SK-N-SH treated with all-trans-retinoic acid at 6 μM for 48 hours (cell line): ENCODE measurements around the gene PEDS1.

ENCODE experiments used
- ARNTL ChIP-seq: fragments of 450-650 bp; formaldehyde crosslinking; IDR thresholded peaks from 2 replicates; pipeline ENCODE4 v1.5.0; 2020; ENCODE audit warnings: low read depth, mild to moderate bottlenecking, moderate library complexity, borderline replicate concordance
- GLIS3 ChIP-seq: fragments of 250-450 bp; sonication (Bioruptor Pico); IDR thresholded peaks from 2 replicates; pipeline ENCODE4 v1.5.0; 2020; ENCODE audit warnings: mild to moderate bottlenecking, moderate library complexity
- OSR1 ChIP-seq: fragments of 250-450 bp; sonication (Bioruptor Pico); IDR thresholded peaks from 2 replicates; pipeline ENCODE4 v1.8.0; 2022; ENCODE audit warnings: moderate library complexity, mild to moderate bottlenecking, inconsistent platforms
- ZC3H10 ChIP-seq: fragments of 250-450 bp; sonication (Bioruptor Pico); IDR thresholded peaks from 2 replicates; pipeline ENCODE4 v1.5.1; 2021; ENCODE audit warnings: mild to moderate bottlenecking, moderate library complexity
- ZFP30 ChIP-seq: fragments of 450-650 bp; formaldehyde crosslinking; IDR thresholded peaks from 2 replicates; pipeline ENCODE4 v1.5.0; 2022; ENCODE audit warnings: mild to moderate bottlenecking, moderate library complexity
- TF ChIP-seq, protein P1 (sequence below): fragments of 250-450 bp; sonication (Bioruptor Pico); IDR thresholded peaks from 2 replicates; pipeline ENCODE4 v1.5.1; 2020; ENCODE audit warnings: low read depth, mild to moderate bottlenecking, moderate library complexity

DNA sequence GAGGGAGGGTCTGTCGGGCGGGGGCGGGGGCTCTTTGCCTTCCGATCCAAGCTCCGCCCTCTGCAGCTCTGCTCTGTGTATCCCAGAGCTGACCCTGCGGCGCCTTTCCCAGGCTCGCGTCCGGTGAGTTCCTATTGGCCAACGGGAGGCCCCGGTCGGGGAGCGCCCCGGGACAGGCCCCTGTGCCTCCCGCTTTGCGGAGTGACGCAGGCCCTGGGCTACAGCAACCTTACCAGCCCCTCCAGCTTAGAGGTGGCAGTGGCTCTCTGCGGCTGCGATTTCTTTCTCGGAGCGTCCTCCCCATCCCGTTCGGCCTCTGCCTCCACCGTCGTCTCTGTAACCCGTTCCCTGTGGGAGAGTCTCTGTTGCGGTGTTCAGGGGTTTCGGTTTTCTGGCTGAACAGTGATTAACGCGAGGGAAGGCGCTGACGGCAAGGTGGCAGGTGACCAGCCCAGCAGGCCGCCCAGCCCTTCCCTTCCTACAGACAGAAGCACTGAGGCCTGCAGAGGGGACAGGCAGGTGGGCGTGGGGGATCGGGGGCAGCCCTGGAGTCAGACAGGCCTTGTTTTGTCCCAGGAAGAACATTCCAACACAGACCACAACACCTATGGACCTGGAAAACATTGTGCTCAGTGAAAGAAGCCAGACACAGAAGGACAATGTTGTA is 19.0 kb upstream of the PEDS1 start:
- no peak for TF ChIP-seq GLIS3 (CRISPR knock-in tag)
- TF ChIP-seq, protein P1, sequence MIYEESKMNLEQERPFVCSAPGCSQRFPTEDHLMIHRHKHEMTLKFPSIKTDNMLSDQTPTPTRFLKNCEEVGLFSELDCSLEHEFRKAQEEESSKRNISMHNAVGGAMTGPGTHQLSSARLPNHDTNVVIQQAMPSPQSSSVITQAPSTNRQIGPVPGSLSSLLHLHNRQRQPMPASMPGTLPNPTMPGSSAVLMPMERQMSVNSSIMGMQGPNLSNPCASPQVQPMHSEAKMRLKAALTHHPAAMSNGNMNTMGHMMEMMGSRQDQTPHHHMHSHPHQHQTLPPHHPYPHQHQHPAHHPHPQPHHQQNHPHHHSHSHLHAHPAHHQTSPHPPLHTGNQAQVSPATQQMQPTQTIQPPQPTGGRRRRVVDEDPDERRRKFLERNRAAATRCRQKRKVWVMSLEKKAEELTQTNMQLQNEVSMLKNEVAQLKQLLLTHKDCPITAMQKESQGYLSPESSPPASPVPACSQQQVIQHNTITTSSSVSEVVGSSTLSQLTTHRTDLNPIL: no peak
- no peak for TF ChIP-seq OSR1 (CRISPR knock-in tag)
- TF ChIP-seq ARNTL: no peak
- no peak for TF ChIP-seq ZC3H10 (CRISPR knock-in tag)
- TF ChIP-seq ZFP30 (CRISPR knock-in tag): no peak
